B cell (primary cell): ENCODE measurements around the gene ADM2. TPM values are rescaled to one million over a fixed set of nuclear protein-coding genes. Genes with fewer than 3 reads are reported as not detected.

Experiments used
- ATAC-seq: fragments of 200-7000 bp; cut with Tn5 transposase; one replicate; pipeline ENCODE4 v1.10.0; 2021; ENCODE audit warnings: low read depth, mild to moderate bottlenecking, moderate number of reproducible peaks, moderate library complexity
- CTCF ChIA-PET: fragments of 350-600 bp; sonication (Branson Sonifier 250); formaldehyde crosslinking; loops from one replicate; lab custom pipeline; 2021; ENCODE audit warnings: antibody characterized with exemption, inconsistent platforms; lab: Charles Lee
- POLR2A ChIA-PET: fragments of 350-600 bp; sonication (Branson Sonifier 250); formaldehyde crosslinking; loops from one replicate; lab custom pipeline; 2021; ENCODE audit warnings: antibody characterized with exemption; lab: Charles Lee
- DNase-seq: peaks from one replicate; pipeline ENCODE4 v3.0.0; 2013
- H2AFZ ChIP-seq: 2 replicates; pipeline ENCODE4 v1.6.1; 2012; ENCODE audit warnings: mild to moderate bottlenecking, low read depth, low read length; ENCODE audit not compliant: insufficient read depth, poor library complexity, severe bottlenecking
- H3K27ac ChIP-seq, 2 donors: 1 replicate in 1 of 2; 2 replicates in 1 of 2; pipeline ENCODE4 v1.5.1; 2012 to 2013; ENCODE audit warnings: low read length in 2 of 2, mild to moderate bottlenecking in 2 of 2, moderate library complexity in 1 of 2
- H3K27me3 ChIP-seq, 4 experiments: fragments of 200-600 bp in 1 of 4; sonication (generic) in 1 of 4; replicated peaks in 1 of 4; 1 replicate in 2 of 4; 2 replicates in 2 of 4; pipeline versions ENCODE4 v1.6.1 to v1.7.0; 2013 to 2016; ENCODE audit warnings: low read length in 3 of 4, mild to moderate bottlenecking in 2 of 4, mixed read lengths in 1 of 4, moderate library complexity in 1 of 4; ENCODE audit not compliant: insufficient read depth in 4 of 4, control insufficient read depth in 3 of 4; ENCODE audit errors: control extremely low read depth in 1 of 4
- H3K36me3 ChIP-seq, 2 experiments: replicated peaks in 1 of 2; 1 replicate in 1 of 2; 2 replicates in 1 of 2; pipeline versions ENCODE4 v1.6.1 to v1.7.1; 2013; ENCODE audit warnings: low read length in 1 of 2; ENCODE audit not compliant: insufficient read depth in 2 of 2, control insufficient read depth in 1 of 2; ENCODE audit errors: control extremely low read depth in 1 of 2, extremely low read depth in 1 of 2
- H3K4me1 ChIP-seq, 2 donors: fragments of 200-600 bp in 1 of 2; sonication (generic) in 1 of 2; 1 replicate in 1 of 2; 2 replicates in 1 of 2; pipeline versions ENCODE4 v1.5.1 to v1.6.1; 2013 to 2017; ENCODE audit warnings: low read length in 2 of 2; ENCODE audit not compliant: control insufficient read depth in 2 of 2, insufficient read depth in 2 of 2
- H3K4me2 ChIP-seq: replicated peaks from 2 replicates; pipeline ENCODE3; 2012; ENCODE audit warnings: mild to moderate bottlenecking, low read depth, low read length; ENCODE audit not compliant: poor library complexity, severe bottlenecking
- H3K4me3 ChIP-seq, 5 experiments: fragments of 200-600 bp in 1 of 5; sonication (generic) in 1 of 5; 1 replicate in 3 of 5; 2 replicates in 2 of 5; pipeline versions ENCODE4 v1.5.1 to v1.7.0; 2011 to 2016; ENCODE audit warnings: low read length in 4 of 5, mild to moderate bottlenecking in 4 of 5, low read depth in 2 of 5, control low read depth in 1 of 5, moderate library complexity in 1 of 5; ENCODE audit not compliant: insufficient read depth in 1 of 5; ENCODE audit errors: control extremely low read depth in 1 of 5, extremely low read depth in 1 of 5
- H3K79me2 ChIP-seq: fragments of 200-600 bp; sonication (generic); one replicate; pipeline ENCODE4 v1.6.0; 2016; ENCODE audit warnings: low read length; ENCODE audit not compliant: control insufficient read depth, insufficient read depth
- H3K9ac ChIP-seq: fragments of 200-600 bp; sonication (generic); 2 replicates; pipeline ENCODE4 v1.6.1; 2017; ENCODE audit warnings: mild to moderate bottlenecking, low read length, moderate library complexity
- H3K9me3 ChIP-seq, 3 donors: one replicate each; pipeline versions ENCODE4 v1.6.1 to v1.7.1; 2013; ENCODE audit warnings: low read length in 2 of 3; ENCODE audit not compliant: control insufficient read depth in 2 of 3, insufficient read depth in 1 of 3; ENCODE audit errors: control extremely low read depth in 1 of 3
- H4K20me1 ChIP-seq: 2 replicates; pipeline ENCODE4 v1.6.0; 2012; ENCODE audit warnings: mild to moderate bottlenecking, low read length; ENCODE audit not compliant: insufficient read depth, control insufficient read depth, poor library complexity, severe bottlenecking
- H3K27ac Mint-ChIP-seq: one replicate; pipeline ENCODE4 v1.8.0; 2021; ENCODE audit warnings: mixed read lengths
- H3K27me3 Mint-ChIP-seq: one replicate; pipeline ENCODE4 v1.8.0; 2021; ENCODE audit warnings: mixed read lengths
- H3K4me1 Mint-ChIP-seq: one replicate; pipeline ENCODE4 v1.8.0; 2021; ENCODE audit warnings: mixed read lengths
- H3K4me3 Mint-ChIP-seq: one replicate; pipeline ENCODE4 v1.8.0; 2021; ENCODE audit warnings: mixed read lengths
- H3K9me3 Mint-ChIP-seq: one replicate; pipeline ENCODE4 v1.8.0; 2022; ENCODE audit warnings: mixed read lengths; ENCODE audit not compliant: insufficient read depth
- EZH2 ChIP-seq: IDR thresholded peaks from 2 replicates; pipeline ENCODE4 v1.6.1; 2012; ENCODE audit warnings: borderline replicate concordance, low read depth, mild to moderate bottlenecking, moderate library complexity, low read length; ENCODE audit not compliant: insufficient read depth, poor library complexity, severe bottlenecking
- WGBS: methylation state at CpG from one replicate; pipeline ENCODE4 v1.1.5; 2013; ENCODE audit warnings: missing lambda C conversion rate; ENCODE audit not compliant: insufficient coverage; 5-methylcytosine and 5-hydroxymethylcytosine counted together
- intact Hi-C: fragments of 100-400 bp; cut with micrococcal nuclease; formaldehyde crosslinking; loops from one replicate; pipeline ENCODE4 v1.10.0; 2022
- polyA plus RNA-seq: library from polyadenylated mRNA; depleted of rRNA; stranded (reverse); fragments of >200 nt; gene quantifications from 2 replicates; pipeline ENCODE4 v1.2.3, GENCODE V29; 2012
- total RNA-seq, 2 donors: library from RNA; stranded (reverse); fragments of 120-200 nt in 1 of 2; gene quantifications; 1 replicate in 1 of 2; 2 replicates in 1 of 2; pipeline versions ENCODE4 v1.2.3 to v1.2.4, GENCODE V29; 2013 to 2022
- TF ChIP-seq, protein P1 (sequence below): fragments of 200-600 bp; IDR thresholded peaks from one replicate; pipeline ENCODE4 v1.8.0; 2022; ENCODE audit warnings: antibody characterized with exemption, mild to moderate bottlenecking

ADM2 gene
- total and polyA plus RNA-seq, 2 donors (not counting 1 experiment from before 2014, with no cell fraction given), result 0.67 to 3.7 TPM

DNA sequence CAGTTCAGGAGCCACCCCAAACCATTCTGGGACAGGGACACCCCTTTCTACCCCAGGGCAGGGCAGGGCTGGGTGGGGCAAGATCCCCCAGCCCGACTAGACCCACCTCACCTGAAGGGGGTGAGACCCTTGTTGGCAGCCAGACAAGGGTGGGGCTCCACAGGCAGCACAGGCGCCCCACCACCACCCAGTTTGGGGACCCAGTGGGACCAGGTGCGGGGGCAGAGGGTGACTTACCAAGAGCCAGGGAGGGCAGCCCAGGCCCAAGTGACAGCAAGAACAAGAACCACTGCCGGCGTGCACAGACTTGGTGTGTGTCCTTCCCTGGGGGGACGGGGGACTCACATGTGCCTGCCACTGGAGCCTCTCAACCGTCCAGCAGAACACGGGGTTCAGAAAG lies 2.2 kb downstream of the ADM2 start:
- Mint-ChIP-seq H3K9me3 (no peaks in the 10 kb centered on the region), H3K27ac (no peak overlapping the region), H3K4me3 (no peak overlapping the region), H3K27me3 (peaks cover 4% of the 10 kb centered on the region), H3K4me1 (peaks cover 25% of the 10 kb centered on the region)
- ChIA-PET CTCF (interaction anchor here (1.8 kb wide), 1 partner anchor 10 kb away, joined by 4 read pairs; no protein-coding TSS in a partner anchor), POLR2A (no interaction called here)
- Histone ChIP-seq H3K4me3 (no peak overlapping the region), H3K79me2 (peaks cover 4% of the 10 kb centered on the region), H3K27me3 (peaks cover 0 to 26% (median 7%) of the 10 kb centered on the region in 4 experiments), H3K4me2 (peak overlapping the region; percentile 5), H3K36me3 (no peaks in the 10 kb centered on the region), H3K9me3 (peaks cover 0 to 3% (median 0%) of the 10 kb centered on the region in 3 donors), H3K4me1 (peaks cover 16 to 31% of the 10 kb centered on the region in 2 donors), H3K9ac (no peak overlapping the region), H2AFZ (no peak overlapping the region), H3K27ac (no peak overlapping the region), H4K20me1 (peaks cover 5% of the 10 kb centered on the region)
- ATAC-seq, result no peak
- no peak for DNase-seq
- whole genome bisulfite sequencing, result 89% methylated on average over 8 of the region's 8 CpGs
- TF ChIP-seq, protein P1, sequence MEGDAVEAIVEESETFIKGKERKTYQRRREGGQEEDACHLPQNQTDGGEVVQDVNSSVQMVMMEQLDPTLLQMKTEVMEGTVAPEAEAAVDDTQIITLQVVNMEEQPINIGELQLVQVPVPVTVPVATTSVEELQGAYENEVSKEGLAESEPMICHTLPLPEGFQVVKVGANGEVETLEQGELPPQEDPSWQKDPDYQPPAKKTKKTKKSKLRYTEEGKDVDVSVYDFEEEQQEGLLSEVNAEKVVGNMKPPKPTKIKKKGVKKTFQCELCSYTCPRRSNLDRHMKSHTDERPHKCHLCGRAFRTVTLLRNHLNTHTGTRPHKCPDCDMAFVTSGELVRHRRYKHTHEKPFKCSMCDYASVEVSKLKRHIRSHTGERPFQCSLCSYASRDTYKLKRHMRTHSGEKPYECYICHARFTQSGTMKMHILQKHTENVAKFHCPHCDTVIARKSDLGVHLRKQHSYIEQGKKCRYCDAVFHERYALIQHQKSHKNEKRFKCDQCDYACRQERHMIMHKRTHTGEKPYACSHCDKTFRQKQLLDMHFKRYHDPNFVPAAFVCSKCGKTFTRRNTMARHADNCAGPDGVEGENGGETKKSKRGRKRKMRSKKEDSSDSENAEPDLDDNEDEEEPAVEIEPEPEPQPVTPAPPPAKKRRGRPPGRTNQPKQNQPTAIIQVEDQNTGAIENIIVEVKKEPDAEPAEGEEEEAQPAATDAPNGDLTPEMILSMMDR, result no peak
- no peak for TF ChIP-seq EZH2
- intact Hi-C loops, result no loop called here

DNA sequence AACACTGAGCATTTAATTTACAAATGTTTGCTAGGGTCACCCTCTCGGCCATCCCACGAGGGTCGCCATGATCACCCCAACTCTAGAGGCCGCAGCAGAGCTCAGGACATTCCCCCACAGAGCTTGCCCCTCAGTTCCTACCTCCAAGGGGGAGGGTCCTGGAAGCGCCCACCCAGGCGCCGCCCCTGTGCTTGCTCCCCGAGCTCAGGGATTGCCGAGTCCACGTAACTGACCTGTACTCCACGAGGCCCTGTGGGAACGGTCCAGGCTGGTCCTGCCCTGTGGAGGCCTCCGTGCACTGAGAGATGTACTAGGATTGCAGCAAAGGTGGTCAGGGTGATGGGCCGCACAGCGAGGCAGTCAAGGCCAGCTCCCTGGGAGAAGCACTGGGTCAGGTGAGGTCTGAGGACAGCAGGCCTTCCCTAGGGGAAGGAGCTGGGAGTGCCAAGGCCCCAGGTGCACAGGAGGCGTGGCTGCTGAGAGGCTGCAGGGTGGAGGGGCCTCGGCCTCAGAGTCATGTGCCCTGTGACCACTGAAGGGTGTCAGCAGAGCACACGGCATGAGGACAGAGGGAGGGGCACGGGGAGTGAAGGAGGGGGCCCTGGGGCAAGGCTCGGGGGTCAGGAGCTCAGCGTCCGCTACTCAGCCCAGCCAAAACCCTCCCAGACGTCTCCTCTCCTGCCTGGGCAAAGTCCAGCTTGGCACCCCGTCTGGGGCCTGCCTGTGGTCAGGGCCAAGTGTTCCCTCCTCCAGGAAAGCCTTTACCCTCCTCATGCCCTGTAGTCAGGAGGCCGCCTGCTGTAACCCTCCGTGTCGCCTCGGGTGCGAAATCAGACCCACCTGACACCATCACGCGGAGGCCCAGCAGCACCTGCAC lies 2.9 kb downstream of the ADM2 start:
- peak overlapping the region; percentile 37 for H3K27ac Mint-ChIP-seq

More for the DNA sequence above, 2.9 kb downstream of the ADM2 start:
- peaks cover 25% of the 10 kb centered on the region for H3K4me1 Mint-ChIP-seq
- no peak overlapping the region for H3K4me2 ChIP-seq
- H3K9me3 ChIP-seq, result peaks cover 0 to 3% (median 0%) of the 10 kb centered on the region in 3 donors
- H3K9ac ChIP-seq, result no peak overlapping the region
- TF ChIP-seq, protein P1, result no peak
- peaks cover 4% of the 10 kb centered on the region for H3K79me2 ChIP-seq
- no peak overlapping the region for H3K4me3 ChIP-seq
- ATAC-seq, result peak; percentile 41
- ChIA-PET POLR2A (interaction anchor here (0.6 to 0.7 kb wide), 2 partner anchors 81 to 544 kb away, joined by 3 read pairs; no protein-coding TSS in a partner anchor), CTCF (interaction anchor here (0.9 to 1.8 kb wide), 3 partner anchors 11 to 136 kb away, joined by 3 to 4 read pairs (median 4); no protein-coding TSS in a partner anchor)
- H3K4me3 Mint-ChIP-seq, result peak overlapping the region; percentile 39
- no peaks in the 10 kb centered on the region for H3K9me3 Mint-ChIP-seq
- H4K20me1 ChIP-seq, result peaks cover 5% of the 10 kb centered on the region
- H3K27ac ChIP-seq, result no peak overlapping the region
- H3K27me3 ChIP-seq, result peaks cover 0 to 26% (median 7%) of the 10 kb centered on the region in 4 experiments
- intact Hi-C loops, result no loop called here
- peaks cover 4% of the 10 kb centered on the region for H3K27me3 Mint-ChIP-seq
- 78% methylated on average over 29 of the region's 31 CpGs for WGBS
- peak; percentile 45 for DNase-seq
- no peaks in the 10 kb centered on the region for H3K36me3 ChIP-seq
- peaks cover 16 to 31% of the 10 kb centered on the region in 2 donors for H3K4me1 ChIP-seq
- no peak overlapping the region for H2AFZ ChIP-seq
